Retinal pigment epithelial cell (primary cell): ENCODE data around the gene AMT.

Experiments
- DNase-seq: peaks from one replicate; pipeline ENCODE4 v3.0.0-alpha.2; 2010; ENCODE audit warnings: low read depth
- H3K4me3 ChIP-seq: 2 replicates; pipeline ENCODE4 v1.5.1; 2011; ENCODE audit warnings: mild to moderate bottlenecking, low read length, control low read depth, moderate library complexity
- CTCF ChIP-seq: conservative IDR thresholded peaks from 2 replicates; pipeline ENCODE4 v1.5.1; 2011; ENCODE audit warnings: low read depth, low read length, control low read depth, inconsistent platforms

The AMT gene

GRCh38 chr3:49424816-49425215 lies 2.5 kb upstream of the AMT start:
- no peak for DNase-seq
- TF ChIP-seq CTCF, result no peak
- H3K4me3 ChIP-seq, result no peak overlapping the region

DNA sequence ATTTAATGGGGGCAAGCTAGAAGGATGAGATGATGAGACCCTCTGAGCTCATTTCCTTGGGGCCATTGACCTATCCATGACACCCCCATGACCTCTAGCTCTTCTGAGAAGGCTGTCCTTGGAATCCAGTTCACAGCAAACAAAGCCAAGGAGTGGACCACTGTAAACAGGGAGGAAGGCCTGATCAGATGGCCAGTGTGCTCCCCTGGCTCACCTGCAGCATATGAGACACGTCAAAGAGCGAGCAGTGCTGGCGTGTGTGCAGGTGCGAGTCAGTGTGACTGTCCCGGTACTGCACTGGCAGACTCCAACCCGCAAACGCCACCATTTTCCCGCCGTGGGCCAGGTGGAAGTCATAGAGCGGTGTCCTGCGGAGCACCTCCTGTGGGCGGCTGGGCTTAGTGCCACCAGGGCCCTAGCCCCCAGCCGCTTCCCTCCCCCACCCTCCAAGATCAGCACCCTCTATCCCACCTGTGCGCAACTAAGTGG lies 339 bp downstream of the AMT start:
- no peak for DNase-seq
- peak; percentile 13 for TF ChIP-seq CTCF
- H3K4me3 ChIP-seq, result peak overlapping the region; percentile 56

DNA sequence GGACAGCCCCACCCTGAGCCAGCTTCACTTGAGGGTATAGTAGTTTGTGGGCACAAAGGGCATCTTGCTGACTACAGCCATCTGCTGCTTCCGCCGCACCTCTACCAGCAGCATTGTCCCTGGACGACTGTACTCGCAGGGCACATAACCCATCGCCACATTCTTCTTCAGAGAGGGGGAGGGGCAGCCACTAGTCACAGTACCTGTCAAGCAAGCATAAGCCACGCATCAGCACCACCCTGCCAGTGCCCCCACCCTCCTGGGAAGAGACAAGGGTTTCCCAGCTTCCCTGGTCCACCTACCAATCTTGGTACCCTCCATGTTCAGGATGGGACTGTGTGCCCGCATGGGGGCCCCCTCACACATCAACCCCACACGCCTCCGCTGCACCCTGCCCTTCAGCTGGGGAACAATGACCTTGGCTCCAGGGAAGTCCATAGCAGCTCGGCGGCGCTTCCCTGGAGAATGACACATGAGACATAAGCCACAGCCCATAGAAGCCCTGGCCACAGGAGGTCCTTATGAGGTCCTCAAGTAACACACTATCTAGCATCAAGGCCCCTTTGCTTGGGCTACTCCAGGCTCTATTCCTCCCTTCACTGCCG lies 4.7 kb downstream of the AMT start:
- no peak overlapping the region for H3K4me3 ChIP-seq
- no peak for TF ChIP-seq CTCF
- no peak for DNase-seq

DNA sequence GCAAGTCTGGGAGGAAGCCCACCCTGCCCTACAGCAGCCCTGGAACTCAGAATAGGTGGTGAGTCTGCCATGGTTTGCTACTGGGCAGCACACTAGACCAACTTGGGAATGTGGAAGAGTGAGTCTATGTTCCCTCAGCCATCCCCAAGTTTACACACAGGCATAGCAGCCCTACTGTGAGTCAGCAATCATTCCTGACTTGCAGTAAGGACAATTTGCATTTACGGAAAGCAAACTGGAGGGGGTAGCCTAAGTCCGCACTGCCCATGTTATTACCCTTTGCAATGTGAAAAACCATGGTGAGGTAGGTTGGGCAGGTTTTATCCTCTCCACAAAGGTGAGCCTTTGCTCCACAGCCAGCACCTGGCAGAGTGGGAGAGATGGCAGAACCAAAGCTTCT lies 5.4 kb downstream of the AMT start:
- no peak overlapping the region for H3K4me3 ChIP-seq

DNA sequence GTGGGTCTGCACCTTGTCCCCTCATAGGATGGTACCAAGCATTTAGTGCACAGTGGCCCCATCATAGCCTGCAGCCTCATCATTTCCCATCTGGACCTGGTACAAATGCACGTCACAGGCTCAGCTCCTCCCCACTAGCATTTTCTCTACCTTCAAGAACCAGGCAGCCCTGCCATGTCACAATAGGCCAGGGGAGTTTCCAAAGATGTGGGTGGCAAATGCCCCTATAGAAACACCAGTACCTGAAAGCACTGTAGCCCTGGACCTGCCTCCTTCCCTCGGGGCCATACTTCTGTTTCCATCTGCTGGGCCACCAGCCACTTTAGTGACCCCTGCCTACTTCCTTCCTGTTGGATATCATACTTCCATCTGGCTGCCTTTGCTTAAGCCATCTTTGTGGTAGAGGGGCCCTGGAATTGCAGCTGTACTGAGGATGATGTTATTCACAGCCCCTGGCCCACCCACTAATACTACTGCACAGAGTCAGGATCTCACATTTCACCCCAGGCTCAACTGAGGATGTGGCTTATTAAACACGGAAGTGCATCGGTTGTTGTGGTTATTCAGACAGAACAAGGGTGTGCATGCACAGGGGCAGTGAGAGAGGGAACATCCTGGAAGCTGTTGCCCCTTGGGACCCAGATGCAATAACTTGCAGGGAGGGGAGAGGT lies 6.2 kb downstream of the AMT start:
- no peak for DNase-seq
- TF ChIP-seq CTCF, result no peak

More for the DNA sequence above, 5.4 kb downstream of the AMT start:
- TF ChIP-seq CTCF, result no peak
- DNase-seq, result no peak

DNA sequence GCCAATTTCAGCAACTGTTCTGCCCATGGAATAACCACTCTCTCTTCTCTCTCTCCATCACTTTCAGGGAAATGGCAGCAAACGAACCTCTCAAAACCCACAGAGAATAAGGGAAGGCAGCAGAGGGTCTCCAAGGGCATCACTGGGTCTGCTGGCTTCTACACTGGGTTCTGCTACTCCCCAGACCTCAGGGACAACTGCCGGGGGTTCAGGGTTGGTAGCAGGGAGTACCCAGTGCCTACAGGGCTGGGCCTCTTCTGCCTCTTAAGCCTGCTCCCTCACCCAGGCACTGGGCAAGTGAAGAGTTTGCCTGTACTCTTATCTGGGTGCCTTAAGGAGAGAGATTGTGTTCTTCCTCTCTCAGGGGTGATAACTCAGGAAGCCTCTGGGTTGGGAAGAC lies 7.5 kb downstream of the AMT start:
- TF ChIP-seq CTCF, result no peak
- H3K4me3 ChIP-seq, result no peak overlapping the region

More for the DNA sequence above, 6.2 kb downstream of the AMT start:
- H3K4me3 ChIP-seq, result no peak overlapping the region

GRCh38 chr3:49413338-49413734 lies 8.9 kb downstream of the AMT start:
- H3K4me3 ChIP-seq, result peak overlapping the region; percentile 76
- TF ChIP-seq CTCF, result no peak
- DNase-seq, result no peak

More for the DNA sequence above, 7.5 kb downstream of the AMT start:
- DNase-seq, result no peak
